COR-L47 (cell line): ENCODE results near the gene TENM4.

ENCODE experiments used
- DNase-seq: peaks from one replicate; lab custom pipeline; 2025; lab: John Stamatoyannopoulos, UW

Gene TENM4

DNA sequence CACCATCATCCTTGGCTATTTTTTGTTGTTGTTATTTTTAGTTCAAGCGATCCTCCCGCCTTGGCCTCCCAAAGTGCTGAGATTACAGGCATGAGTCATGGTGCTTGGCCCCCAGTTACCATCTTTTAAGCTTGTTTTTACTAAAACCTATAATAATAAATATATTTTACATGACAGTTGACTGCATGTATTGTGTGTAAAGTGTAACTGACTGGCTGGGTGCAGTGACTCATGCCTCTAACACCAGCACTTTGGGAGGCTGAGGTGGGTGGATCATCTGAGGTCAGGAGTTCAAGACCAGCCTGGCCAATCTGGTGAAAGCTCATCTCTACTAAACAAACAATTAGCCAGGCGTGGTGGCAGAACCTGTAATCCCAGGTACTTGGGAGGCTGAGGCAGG is 386.2 kb downstream of the TENM4 start:
- no peak for DNase-seq

DNA sequence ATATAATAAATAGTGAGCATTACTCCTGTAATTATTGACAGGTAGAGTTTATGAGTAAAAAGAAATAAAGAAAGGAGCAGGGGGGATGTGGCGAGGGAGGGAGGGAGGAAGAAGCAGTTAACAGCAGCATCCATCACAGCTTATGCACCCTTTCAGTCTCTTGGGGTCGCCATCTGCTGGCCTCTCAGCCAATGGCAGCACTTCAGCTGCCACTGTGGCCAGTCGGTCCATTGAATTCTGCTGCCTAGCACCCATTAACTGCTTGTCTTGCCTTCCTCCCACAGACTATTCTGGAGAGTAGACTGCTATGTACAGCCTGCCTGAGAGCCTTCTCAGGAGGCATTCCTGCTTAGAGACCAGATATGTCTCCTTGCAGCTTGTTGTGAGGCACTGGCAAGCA is 388.3 kb downstream of the TENM4 start:
- peak; percentile 14 for DNase-seq

DNA sequence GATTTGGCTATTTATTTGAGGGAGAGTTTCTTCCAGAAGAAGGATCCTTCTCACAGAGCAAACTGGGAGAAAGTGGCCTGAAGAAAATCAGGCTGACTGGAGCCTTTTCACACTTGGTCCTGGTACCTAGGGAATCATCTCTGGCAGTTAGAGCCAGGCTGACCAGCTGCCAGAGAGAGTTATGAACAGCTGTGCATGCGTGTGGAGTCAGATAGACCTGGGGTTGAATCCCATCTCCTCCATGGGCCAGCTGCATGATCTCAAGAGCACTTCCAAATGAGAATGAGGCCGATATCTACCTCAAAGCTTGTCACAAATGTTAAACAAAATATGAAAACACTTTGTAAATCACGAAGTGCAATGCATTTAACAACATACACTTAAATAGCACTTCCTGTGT is 390.0 kb downstream of the TENM4 start:
- no peak for DNase-seq

DNA sequence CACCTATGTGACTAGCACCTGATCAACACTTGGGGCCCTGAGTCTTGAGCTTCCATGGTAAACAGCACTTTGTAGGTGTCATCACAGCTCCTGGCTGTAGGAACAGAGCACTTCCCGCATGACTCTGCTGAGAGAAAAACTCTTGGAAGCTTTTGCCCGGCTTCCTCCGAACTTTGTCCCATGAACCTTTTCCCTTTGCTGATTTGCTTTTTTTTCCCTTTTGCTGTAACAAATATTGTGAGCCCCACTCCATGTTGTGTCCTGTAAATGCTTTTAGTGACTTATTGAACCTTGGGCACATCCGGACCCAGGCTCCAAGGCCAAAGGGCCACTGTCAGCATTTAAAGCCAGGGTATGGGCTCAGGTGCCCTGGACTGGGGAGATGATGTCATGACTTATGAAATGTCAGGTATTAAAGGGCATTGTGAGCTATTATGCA is 391.1 kb downstream of the TENM4 start:
- DNase-seq: no peak

DNA sequence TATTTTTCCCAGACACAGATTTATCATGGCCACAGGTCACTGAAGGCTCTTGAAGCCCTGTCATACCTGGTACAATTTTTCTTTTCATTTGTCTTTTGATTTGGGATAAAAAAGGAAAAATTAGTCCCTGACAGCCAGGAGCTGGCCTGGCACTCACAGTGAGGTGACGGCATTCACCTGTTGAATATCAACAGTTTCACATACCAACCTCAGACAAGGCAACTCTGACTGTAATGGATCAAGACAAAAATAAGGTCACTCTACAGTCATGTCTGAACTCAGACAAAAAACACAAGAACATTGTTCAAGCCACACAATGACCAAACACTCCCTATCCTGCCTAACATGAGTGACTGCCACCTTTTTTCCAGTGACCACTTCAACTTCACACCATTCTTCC is 392.9 kb downstream of the TENM4 start:
- DNase-seq: no peak

DNA sequence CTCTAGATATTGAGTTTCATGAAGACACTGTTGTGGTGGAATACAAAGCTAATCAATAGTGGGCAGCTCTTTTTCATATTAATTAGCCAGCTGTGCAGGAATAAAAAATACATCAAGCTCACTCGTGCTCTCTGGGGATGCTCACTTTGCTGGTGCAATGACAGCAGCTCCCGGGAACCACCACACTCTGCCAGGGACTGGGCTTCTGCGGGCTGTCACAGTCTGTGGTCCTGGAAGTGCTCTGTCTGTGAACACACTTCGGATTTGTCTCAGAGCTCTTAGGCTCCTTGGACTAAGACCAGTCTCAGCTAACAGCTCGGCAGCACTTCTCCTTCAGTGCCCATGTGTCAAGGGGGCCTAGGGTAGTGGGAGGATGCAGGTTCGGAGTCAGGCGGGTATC is 393.5 kb downstream of the TENM4 start:
- DNase-seq: no peak

DNA sequence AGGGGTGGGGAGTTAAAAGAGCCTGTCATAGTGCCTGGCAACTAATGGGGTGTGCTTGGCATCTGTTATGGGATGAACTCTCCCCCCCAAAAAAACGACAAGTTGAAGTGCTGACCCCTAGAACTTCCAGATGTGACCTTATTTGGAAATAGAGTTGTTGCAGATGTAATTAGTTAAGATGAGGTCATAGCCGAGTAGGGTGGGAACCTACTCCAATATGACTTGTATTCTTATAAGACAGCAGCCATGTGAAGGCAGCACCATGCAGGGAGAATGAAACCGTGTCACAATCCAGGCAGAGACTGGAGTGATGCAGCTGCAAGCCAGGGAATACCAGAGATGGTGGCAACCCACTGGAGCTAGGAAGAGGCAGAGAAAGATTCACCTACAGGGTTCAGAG is 394.5 kb downstream of the TENM4 start:
- DNase-seq: no peak

DNA sequence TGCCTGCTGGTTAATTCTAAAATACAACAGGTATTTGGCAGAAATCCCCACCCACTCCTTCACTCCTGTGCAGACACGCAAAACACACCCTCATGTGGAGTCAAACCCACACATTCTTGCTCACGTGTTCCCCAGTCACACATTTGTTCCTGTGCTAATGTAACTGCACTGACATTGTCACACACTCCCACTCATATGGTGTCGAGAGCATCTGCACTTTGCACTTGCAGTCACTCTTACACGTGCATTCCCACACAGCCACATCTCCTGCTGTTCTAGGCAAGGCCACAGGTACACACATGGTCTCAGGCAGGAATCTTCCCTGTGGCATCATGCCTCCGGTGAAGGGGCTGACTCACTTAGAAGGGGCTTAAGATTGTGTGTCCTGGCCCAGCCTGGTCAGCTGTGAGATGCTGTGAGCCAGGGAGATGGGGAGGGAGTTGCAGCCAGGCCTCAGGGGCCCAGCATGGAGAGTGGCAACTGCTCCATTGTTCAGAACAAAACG is 395.0 kb downstream of the TENM4 start:
- DNase-seq: no peak

DNA sequence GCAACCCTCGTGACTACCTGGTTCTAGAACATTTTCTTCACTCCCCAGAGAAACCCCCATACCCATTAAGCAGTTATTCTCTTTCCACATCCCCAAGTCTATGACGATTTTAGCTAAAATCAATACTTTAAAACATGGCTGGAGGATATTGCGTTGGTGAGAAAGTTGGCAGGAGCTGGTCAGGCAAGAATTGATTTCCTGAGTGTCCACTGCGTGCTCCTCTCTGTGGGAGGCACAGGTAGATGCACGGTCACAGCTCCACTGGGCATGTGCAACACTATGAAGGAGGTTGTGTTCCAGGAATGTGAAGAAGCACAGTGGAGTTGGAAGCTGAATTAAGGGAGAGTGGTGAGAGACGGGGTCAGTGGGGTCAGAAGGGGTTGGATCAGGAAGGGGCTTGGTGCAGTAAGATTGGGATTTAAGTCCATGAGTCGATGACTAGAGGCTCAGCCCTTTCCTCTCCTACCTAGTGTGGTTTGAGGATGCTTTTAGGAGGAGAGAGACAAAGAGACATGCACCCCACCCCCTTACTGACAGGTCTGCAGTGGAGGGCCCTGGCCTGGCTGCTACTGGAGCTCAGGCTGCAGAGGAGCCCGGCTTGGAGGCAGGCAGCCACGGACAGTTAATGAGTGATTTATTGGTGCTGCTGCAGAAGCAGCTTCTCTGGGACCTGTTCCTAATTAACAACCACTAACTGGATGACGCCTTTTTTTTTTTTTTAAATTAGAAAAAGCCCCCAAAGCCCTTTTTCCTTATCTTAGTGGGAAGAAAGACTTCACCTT is 395.6 kb downstream of the TENM4 start:
- DNase-seq: no peak

DNA sequence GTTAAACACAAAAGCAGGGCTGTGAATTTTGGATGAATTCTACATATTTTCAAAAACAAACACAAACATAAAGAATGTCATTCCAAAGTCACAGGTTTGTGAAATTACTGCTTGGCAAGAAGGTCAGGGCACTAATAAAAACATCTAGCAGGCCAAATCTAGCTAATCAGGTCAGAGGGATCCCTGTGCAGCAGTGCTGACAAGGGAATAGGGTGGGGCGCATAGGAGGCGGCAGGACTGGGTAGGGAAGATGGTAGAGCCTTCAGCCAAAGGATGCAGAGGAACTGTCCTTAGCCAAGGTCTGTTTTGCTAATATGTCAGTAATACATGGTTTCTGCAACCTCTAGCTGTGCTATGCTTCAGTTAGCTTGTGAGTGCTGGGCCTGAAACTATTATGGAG is 396.6 kb downstream of the TENM4 start:
- no peak for DNase-seq

DNA sequence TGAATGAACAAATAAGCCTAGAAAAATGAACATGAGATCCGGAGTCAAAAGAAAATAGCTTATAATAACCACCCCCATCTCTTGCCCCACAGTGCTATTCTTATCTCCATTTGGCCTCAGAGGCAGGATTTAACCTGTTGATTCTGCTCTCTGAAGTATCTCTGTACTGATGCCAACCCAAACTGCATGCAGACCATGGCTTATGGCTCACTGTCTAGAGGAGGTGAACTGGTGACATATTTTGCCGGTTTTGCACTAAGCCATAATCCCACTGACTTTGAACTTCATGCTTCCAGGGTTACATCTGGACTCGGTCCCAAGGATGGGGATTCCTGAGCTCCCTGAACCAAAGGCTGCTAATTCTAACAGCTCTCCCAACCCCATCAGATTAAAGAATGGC is 397.1 kb downstream of the TENM4 start:
- no peak for DNase-seq

DNA sequence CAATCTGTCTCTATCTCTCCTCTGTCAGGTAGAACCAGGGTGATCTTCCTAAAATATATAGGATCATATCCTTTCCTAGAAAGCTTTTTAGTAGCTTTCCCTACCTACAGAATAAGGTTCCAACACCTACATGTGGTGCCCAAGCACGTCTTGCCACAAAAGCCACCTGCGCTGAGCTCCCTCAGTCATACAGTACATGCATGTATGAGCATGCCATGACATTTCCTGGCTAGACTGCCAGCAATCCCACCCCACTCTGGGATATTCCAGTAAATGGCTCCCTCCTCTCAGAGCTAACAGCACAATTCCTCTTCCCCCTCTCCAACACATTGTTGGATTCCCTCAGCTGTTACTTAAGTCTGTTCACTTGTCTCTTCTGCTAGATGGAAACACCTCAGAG is 398.0 kb downstream of the TENM4 start:
- no peak for DNase-seq

DNA sequence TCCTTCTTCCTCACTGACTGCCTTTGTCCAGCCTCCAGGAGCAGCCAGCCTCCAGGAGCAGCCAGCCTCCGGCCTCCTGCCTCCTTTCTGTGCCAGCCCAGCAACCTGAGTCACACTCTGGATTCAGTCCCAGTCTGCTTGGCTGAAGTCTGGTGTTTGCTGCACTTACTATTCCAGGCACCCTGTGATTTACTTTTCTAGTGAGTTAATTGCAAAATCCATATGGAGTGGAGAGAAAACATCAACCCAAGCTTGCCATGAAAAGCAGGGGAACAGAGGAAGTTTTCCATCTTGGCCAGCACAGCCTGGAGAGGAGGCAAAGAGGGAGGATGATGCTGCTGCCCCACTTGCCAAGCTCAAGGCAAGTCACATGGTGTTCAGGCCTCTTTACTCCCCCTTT is 400.5 kb downstream of the TENM4 start:
- no peak for DNase-seq

DNA sequence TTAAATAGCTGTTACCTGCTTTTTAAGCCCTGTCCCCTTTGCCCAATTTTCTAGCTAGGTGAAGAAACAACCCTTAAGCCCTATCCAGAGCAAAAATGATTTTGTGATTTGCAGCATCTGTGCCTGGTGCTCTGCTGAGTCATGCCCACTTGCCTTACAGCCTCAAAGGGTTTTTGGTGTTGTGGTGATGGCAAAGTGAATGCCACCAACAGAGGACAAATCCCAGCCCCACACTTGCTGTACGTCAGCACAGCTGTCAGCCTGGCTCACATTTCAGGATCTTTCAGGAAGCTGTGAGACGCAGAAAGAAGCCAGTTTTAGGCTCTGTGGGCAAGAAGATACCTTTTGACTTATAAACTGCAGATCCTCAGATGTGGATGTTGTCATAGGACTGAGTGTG is 401.7 kb downstream of the TENM4 start:
- DNase-seq: no peak

DNA sequence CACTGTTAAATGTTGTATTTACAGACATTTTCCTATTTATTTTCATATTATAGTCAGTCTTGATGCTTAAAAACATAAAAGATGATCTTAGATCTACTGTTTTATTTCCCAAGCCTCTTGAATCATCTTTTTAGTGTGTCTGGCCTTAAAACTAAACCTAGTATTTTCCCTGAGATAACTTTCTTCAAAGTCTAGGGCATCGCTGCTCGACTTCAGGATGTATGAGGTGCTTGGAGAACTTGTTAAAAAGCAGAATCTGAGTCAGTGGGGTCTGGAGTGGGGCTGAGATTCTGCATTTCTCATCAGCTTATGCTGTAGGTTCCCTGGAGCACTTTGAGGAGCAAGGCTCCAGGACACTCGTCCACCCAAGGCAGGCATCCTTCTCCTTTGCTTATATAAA is 404.9 kb downstream of the TENM4 start:
- no peak for DNase-seq

DNA sequence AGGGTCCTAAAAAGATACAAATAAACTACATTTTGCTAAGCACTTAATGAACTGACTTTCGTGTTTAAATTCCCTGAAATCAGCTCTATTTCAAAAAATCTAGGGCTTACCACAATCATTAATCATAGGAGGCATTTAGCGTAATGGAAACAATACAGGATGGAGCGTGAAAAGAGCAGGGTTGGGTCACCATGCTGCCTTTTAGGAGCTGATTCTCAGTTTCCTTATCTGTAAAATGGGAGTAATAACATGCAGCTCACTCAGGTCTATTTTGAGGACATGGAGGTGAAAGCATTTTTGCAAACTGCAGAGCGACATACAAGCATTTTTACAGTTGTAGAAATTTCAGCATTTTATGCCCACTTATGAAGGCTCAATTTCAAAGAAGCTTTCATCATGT is 407.0 kb downstream of the TENM4 start:
- no peak for DNase-seq

DNA sequence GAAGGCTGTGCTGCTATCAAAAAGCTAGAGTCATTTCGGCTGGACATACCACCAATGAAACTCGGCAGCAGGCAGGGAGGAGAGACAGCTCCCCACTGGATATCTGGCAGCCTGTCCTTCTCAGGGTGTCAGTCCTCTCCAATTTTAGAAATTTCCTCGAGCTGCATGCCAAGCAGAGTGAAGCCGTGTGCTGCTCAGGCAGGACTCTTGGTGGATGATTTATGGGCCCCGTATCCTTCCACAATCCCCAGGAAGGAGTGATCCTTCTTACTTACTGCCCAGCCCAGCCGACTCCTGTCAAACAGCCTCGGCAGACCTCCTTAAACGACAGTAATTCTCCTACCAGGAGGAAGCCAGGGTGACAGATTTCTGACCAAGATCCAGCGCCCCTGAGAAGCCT is 410.4 kb downstream of the TENM4 start:
- DNase-seq: no peak

DNA sequence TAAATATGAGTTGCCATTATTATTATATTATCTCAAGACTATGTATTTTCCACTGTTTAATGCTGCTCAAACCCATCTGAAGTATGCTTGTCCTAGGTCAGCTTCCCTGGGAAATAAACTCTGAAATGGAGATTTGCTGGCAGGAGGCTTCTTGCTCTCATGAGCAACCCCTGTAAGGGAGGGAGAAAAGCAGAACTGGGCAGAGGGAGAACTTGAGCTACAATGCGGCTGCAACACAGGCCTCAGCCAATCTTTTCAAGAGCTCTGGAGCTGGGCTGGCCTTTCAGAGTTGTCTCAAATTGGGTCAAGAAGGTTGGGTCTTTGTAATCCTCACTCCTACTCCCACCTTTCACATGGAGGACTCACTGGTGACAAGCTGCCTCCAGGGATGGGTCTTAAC is 412.6 kb downstream of the TENM4 start:
- no peak for DNase-seq

DNA sequence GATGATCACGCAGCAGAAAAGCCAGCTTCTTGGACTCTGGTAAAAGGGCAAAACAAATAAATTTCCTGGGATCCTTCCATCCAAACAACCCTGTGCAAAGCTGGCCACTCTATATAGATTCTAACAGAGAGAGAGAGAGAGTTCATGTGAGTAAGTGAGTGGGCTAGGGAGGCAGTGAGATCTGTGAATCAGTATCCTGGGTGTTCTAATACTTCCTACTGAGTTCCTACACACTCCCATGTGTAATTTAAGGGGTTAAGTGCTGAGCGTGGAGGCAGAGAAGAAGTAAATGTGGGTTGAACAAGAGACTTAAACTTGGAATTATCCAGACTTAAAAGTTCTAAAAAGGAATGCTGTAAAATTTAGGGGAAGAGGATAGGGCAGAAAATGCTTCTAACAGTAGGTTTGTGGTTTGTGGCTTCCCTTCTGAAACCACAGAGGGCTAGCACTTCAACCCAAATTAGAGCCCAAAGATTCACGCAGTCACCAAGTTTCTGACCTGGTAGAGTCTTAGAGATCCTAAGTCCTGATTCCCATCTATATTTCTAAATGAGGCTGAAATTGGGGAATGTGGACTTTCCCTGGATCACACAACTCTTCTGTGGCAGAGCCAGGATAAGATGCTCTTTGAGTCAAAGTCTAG is 413.9 kb downstream of the TENM4 start:
- DNase-seq: no peak

DNA sequence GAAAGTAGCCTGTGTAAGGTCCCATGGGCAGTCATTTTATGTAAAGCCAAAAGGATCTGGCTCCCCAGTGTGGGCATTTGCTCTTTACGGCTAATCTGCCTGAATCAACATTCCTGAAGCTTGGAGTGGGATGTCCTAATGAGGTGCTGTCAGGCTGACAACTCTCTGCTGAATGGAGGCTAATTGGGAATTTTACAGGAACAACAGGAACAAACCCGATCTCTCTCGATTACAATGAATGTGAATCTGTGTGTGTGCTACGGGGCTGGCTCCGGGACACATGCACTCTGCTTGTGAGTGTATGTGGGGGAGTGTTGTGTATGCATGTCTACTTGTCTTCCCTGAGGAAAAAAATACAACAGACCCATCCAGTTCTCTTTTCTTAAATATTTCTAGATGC is 415.2 kb downstream of the TENM4 start:
- DNase-seq: no peak

DNA sequence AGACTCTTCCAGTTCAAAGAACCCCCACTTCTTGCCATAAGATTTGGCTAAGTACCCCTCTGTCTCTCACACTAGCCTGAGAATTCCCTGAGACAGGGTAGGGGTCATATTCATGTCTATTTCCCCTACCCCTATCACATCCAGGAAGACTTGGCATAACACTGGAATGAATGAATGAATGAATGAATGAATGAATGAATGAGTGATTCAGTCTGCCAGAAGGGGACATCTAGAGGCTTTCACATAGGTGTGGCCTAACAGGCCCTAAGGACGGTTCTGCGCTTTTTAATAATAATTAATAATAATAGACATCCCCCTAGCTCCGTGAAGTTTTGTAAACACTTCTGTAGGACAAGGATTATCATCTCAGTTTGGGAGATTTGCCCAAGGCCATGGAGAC is 415.7 kb downstream of the TENM4 start:
- DNase-seq: no peak

DNA sequence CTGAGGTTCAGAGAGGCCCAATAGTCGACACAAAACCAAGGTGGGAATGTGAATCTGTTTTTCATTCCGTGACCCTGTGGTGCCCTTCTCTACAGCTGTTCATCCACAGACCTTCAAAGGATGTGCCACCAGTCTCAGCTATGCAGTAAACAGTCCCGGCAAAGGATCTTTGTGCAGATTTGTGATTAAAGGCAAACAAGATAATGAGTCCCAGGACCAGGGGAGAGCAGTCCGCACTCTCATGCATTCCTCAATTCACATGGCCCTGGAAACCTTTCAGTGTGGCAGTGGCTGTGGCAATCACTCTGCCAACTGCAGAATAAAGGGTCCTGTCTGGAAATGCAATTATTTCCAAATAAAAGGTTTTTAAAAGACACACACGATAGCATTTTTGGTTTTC is 418.6 kb downstream of the TENM4 start:
- DNase-seq: no peak

DNA sequence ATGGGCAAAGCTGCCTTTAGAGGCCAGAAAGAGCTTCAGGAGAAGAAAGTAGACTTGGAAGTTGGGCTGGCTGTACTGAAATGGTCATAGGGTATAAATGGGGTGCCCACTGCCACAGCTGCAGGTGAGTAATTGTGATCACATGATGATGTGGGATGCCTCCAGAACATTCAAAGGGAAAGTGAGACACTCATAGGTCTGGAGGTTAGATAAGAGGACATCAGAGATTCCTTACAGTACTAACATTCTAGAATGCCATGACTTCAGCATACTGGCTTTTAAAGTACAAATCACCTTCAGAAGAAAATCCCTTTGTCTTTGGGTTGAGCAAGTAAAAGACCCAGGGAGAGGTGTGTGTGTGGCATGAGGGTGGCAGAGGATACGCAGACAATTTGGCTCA is 419.2 kb downstream of the TENM4 start:
- DNase-seq: no peak

DNA sequence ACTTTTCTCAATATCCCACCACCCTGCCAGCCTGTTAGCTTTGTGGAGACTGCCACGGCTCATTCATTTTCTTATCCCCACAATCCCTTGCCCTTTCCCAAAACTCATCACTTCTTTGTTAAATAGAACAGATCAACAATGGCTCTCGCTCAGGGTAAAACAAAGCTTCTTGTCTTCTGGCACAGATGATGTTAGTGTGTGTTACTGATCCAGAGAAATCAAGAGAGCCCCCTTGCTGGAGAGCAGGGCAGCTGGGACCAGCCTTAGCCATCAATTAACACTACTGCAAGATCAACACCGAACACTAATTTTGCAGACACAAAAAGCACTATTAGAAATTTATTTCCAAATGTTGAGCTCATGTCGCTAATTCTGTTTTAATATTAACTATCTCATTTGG is 420.9 kb downstream of the TENM4 start:
- no peak for DNase-seq
